WTC11 (cell line): ENCODE data around the gene NELL1. TPM values are rescaled to one million over a fixed set of nuclear protein-coding genes. Genes with fewer than 3 reads are reported as not detected.

ENCODE experiments used
- ATAC-seq: fragments of 200-7000 bp; cut with Tn5 transposase; 2 replicates; pipeline ENCODE4 v1.10.0; 2021; ENCODE audit warnings: mild to moderate bottlenecking, moderate library complexity
- CTCF ChIA-PET: fragments of 300-600 bp; sonication (Branson Sonifier 250); formaldehyde crosslinking; loops from one replicate; lab custom pipeline; 2021; ENCODE audit warnings: antibody characterized with exemption; lab: Charles Lee
- POLR2A ChIA-PET: fragments of 350-600 bp; sonication (Branson Sonifier 250); formaldehyde crosslinking; loops from one replicate; lab custom pipeline; 2021; ENCODE audit warnings: antibody characterized with exemption; lab: Charles Lee
- DNase-seq: peaks from one replicate; pipeline ENCODE4 v3.0.0; 2021; ENCODE audit warnings: low spot score
- H3K27ac Mint-ChIP-seq: 2 replicates; pipeline ENCODE4 v1.8.0; 2021; ENCODE audit warnings: mixed read lengths
- H3K27me3 Mint-ChIP-seq: 2 replicates; pipeline ENCODE4 v1.8.0; 2021; ENCODE audit warnings: low read depth, mild to moderate bottlenecking, moderate library complexity, mixed read lengths
- H3K36me3 Mint-ChIP-seq: 2 replicates; pipeline ENCODE4 v1.8.0; 2021; ENCODE audit warnings: mixed read lengths
- H3K4me1 Mint-ChIP-seq: 2 replicates; pipeline ENCODE4 v1.8.0; 2022; ENCODE audit warnings: mixed read lengths
- H3K4me3 Mint-ChIP-seq: 2 replicates; pipeline ENCODE4 v1.8.0; 2021; ENCODE audit warnings: mild to moderate bottlenecking, moderate library complexity, mixed read lengths
- H3K9me3 Mint-ChIP-seq: 2 replicates; pipeline ENCODE4 v1.8.0; 2021; ENCODE audit warnings: mixed read lengths
- GRHL2 ChIP-seq: fragments of 250-450 bp; sonication (Bioruptor Pico); IDR thresholded peaks from 2 replicates; pipeline ENCODE4 v1.8.0; 2022; ENCODE audit warnings: mild to moderate bottlenecking, moderate library complexity; ENCODE audit not compliant: insufficient replicate concordance, severe bottlenecking
- NR1H2 ChIP-seq: sonication (generic); formaldehyde crosslinking; IDR thresholded peaks from 2 replicates; pipeline ENCODE4 v1.9.0; 2021; ENCODE audit warnings: mild to moderate bottlenecking, moderate library complexity, missing genetic modification reagents
- PRRX2 ChIP-seq: fragments of 250-450 bp; sonication (Bioruptor Pico); IDR thresholded peaks from 2 replicates; pipeline ENCODE4 v1.8.0; 2021; ENCODE audit warnings: mild to moderate bottlenecking
- TCF7 ChIP-seq: sonication (generic); formaldehyde crosslinking; IDR thresholded peaks from 2 replicates; pipeline ENCODE4 v1.8.0; 2022; ENCODE audit warnings: mild to moderate bottlenecking, low read depth, missing genetic modification reagents, moderate library complexity
- TEAD1 ChIP-seq: sonication (generic); formaldehyde crosslinking; IDR thresholded peaks from 2 replicates; pipeline ENCODE4 v1.8.0; 2022; ENCODE audit warnings: mild to moderate bottlenecking, missing genetic modification reagents
- ZBTB21 ChIP-seq: sonication (generic); formaldehyde crosslinking; IDR thresholded peaks from 2 replicates; pipeline ENCODE4 v1.8.1; 2023; ENCODE audit warnings: mild to moderate bottlenecking, missing genetic modification reagents, borderline replicate concordance
- ZNF219 ChIP-seq: sonication (generic); formaldehyde crosslinking; IDR thresholded peaks from 2 replicates; pipeline ENCODE4 v1.8.0; 2023; ENCODE audit warnings: missing genetic modification reagents, mild to moderate bottlenecking, borderline replicate concordance
- ZNF317 ChIP-seq: sonication (generic); formaldehyde crosslinking; IDR thresholded peaks from 2 replicates; pipeline ENCODE4 v1.8.1; 2023; ENCODE audit warnings: low read depth, mild to moderate bottlenecking, moderate library complexity, missing genetic modification reagents, borderline replicate concordance
- ZNF423 ChIP-seq: fragments of 250-450 bp; sonication (Bioruptor Pico); IDR thresholded peaks from 2 replicates; pipeline ENCODE4 v2.1.2; 2022; ENCODE audit warnings: mild to moderate bottlenecking, moderate library complexity
- total RNA-seq: library from RNA; stranded (reverse); gene quantifications from 3 replicates; pipeline ENCODE4 v1.2.3, GENCODE V29; 2021
- TF ChIP-seq, protein P1 (sequence below): fragments of 250-450 bp; sonication (Bioruptor Pico); conservative IDR thresholded peaks from 2 replicates; pipeline ENCODE4 v1.9.0; 2021; ENCODE audit warnings: mild to moderate bottlenecking
- TF ChIP-seq, protein P2 (sequence below): sonication (generic); formaldehyde crosslinking; conservative IDR thresholded peaks from 2 replicates; pipeline ENCODE4 v1.8.1; 2022; ENCODE audit warnings: mild to moderate bottlenecking, missing genetic modification reagents
- TF ChIP-seq, protein P3 (sequence below): sonication (generic); formaldehyde crosslinking; IDR thresholded peaks from 2 replicates; pipeline ENCODE4 v1.8.0; 2023; ENCODE audit warnings: missing genetic modification reagents, mild to moderate bottlenecking, borderline replicate concordance
- TF ChIP-seq, protein P4 (sequence below): sonication (generic); formaldehyde crosslinking; IDR thresholded peaks from 2 replicates; pipeline ENCODE4 v1.8.1; 2023; ENCODE audit warnings: mild to moderate bottlenecking, missing genetic modification reagents, borderline replicate concordance
- TF ChIP-seq, protein P5 (sequence below): fragments of 250-450 bp; sonication (Bioruptor Pico); IDR thresholded peaks from 2 replicates; pipeline ENCODE4 v2.1.2; 2022; ENCODE audit warnings: mild to moderate bottlenecking, moderate library complexity

Gene NELL1
- total RNA-seq, 1 experiment from 2014 or later, result 1.8 TPM

DNA sequence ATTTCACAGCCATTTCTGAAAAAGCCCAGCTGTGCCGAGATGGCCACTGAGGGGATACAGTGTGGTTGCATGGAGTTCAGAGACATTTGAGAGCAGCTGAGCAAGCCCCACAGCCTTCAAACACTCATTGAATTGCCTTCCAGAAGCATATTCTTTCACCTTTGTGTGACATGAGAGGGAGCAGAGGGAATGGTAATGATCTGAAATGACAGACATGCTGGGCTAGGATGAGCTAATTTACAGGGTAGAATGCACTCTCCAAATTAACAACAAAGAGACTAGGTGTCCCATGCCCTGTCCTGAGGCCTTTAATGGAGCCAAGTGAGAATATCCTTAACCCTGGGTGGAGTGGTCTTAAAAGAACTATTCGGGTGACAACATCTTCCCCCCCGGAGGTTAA, 585.4 kb downstream of the NELL1 start:
- ChIA-PET CTCF (interaction anchor here (1.0 to 1.1 kb wide), 2 partner anchors 13 to 111 kb away, joined by 3 to 5 read pairs; no protein-coding TSS in a partner anchor), POLR2A (interaction anchor here (0.5 kb wide), 1 partner anchor 13 kb away, joined by 5 read pairs; no protein-coding TSS in a partner anchor)
- TF ChIP-seq NR1H2 (no peak), GRHL2 (no peak), TEAD1 (CRISPR knock-in tag) (no peak), ZNF219 (CRISPR knock-in tag) (no peak), TCF7 (no peak), ZNF423 (CRISPR knock-in tag) (no peak), PRRX2 (no peak), ZNF317 (CRISPR knock-in tag) (no peak), ZBTB21 (no peak)
- TF ChIP-seq, protein P1, sequence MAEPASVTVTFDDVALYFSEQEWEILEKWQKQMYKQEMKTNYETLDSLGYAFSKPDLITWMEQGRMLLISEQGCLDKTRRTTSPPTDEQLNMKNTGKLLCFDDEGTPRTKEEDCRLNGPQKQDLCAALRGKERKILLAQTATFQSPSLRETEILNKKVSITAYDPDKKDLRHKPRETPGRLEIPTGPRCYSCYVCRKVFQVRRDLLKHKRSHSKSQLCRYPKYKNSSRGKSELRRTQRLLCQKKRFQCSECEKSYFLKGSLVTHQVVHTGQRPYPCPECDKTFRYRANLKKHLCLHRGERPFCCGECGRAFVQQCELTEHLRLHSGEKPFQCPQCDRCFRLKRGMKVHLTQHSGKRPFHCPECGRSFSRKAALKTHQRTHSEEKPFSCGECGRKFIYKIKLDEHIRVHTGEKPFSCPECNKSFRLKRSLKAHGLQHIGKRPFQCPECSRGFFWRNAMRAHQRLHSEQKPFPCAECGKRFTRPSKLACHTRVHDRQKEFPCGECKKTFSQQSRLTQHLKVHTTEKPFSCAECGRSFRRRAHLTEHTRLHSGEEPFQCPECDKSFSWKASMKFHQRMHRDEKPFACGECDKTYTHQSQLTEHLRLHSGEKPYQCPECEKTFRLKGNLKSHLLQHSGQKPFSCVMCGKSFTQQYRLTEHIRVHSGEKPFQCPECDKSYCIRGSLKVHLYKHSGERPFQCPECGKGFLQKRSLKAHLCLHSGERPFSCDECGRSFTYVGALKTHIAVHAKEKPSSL (CRISPR knock-in tag), result no peak
- TF ChIP-seq, protein P2, sequence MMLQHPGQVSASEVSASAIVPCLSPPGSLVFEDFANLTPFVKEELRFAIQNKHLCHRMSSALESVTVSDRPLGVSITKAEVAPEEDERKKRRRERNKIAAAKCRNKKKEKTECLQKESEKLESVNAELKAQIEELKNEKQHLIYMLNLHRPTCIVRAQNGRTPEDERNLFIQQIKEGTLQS (CRISPR knock-in tag), result no peak
- TF ChIP-seq, protein P3, sequence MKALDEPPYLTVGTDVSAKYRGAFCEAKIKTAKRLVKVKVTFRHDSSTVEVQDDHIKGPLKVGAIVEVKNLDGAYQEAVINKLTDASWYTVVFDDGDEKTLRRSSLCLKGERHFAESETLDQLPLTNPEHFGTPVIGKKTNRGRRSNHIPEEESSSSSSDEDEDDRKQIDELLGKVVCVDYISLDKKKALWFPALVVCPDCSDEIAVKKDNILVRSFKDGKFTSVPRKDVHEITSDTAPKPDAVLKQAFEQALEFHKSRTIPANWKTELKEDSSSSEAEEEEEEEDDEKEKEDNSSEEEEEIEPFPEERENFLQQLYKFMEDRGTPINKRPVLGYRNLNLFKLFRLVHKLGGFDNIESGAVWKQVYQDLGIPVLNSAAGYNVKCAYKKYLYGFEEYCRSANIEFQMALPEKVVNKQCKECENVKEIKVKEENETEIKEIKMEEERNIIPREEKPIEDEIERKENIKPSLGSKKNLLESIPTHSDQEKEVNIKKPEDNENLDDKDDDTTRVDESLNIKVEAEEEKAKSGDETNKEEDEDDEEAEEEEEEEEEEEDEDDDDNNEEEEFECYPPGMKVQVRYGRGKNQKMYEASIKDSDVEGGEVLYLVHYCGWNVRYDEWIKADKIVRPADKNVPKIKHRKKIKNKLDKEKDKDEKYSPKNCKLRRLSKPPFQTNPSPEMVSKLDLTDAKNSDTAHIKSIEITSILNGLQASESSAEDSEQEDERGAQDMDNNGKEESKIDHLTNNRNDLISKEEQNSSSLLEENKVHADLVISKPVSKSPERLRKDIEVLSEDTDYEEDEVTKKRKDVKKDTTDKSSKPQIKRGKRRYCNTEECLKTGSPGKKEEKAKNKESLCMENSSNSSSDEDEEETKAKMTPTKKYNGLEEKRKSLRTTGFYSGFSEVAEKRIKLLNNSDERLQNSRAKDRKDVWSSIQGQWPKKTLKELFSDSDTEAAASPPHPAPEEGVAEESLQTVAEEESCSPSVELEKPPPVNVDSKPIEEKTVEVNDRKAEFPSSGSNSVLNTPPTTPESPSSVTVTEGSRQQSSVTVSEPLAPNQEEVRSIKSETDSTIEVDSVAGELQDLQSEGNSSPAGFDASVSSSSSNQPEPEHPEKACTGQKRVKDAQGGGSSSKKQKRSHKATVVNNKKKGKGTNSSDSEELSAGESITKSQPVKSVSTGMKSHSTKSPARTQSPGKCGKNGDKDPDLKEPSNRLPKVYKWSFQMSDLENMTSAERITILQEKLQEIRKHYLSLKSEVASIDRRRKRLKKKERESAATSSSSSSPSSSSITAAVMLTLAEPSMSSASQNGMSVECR, result no peak
- TF ChIP-seq, protein P4, sequence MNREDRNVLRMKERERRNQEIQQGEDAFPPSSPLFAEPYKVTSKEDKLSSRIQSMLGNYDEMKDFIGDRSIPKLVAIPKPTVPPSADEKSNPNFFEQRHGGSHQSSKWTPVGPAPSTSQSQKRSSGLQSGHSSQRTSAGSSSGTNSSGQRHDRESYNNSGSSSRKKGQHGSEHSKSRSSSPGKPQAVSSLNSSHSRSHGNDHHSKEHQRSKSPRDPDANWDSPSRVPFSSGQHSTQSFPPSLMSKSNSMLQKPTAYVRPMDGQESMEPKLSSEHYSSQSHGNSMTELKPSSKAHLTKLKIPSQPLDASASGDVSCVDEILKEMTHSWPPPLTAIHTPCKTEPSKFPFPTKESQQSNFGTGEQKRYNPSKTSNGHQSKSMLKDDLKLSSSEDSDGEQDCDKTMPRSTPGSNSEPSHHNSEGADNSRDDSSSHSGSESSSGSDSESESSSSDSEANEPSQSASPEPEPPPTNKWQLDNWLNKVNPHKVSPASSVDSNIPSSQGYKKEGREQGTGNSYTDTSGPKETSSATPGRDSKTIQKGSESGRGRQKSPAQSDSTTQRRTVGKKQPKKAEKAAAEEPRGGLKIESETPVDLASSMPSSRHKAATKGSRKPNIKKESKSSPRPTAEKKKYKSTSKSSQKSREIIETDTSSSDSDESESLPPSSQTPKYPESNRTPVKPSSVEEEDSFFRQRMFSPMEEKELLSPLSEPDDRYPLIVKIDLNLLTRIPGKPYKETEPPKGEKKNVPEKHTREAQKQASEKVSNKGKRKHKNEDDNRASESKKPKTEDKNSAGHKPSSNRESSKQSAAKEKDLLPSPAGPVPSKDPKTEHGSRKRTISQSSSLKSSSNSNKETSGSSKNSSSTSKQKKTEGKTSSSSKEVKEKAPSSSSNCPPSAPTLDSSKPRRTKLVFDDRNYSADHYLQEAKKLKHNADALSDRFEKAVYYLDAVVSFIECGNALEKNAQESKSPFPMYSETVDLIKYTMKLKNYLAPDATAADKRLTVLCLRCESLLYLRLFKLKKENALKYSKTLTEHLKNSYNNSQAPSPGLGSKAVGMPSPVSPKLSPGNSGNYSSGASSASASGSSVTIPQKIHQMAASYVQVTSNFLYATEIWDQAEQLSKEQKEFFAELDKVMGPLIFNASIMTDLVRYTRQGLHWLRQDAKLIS (CRISPR knock-in tag), result no peak
- TF ChIP-seq, protein P5, sequence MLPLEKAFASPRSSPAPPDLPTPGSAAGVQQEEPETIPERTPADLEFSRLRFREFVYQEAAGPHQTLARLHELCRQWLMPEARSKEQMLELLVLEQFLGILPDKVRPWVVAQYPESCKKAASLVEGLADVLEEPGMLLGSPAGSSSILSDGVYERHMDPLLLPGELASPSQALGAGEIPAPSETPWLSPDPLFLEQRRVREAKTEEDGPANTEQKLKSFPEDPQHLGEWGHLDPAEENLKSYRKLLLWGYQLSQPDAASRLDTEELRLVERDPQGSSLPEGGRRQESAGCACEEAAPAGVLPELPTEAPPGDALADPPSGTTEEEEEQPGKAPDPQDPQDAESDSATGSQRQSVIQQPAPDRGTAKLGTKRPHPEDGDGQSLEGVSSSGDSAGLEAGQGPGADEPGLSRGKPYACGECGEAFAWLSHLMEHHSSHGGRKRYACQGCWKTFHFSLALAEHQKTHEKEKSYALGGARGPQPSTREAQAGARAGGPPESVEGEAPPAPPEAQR (CRISPR knock-in tag), result no peak
- Mint-ChIP-seq H3K27me3 (no peaks in the 10 kb centered on the region), H3K9me3 (peaks cover 26% of the 10 kb centered on the region), H3K27ac (no peak overlapping the region; the same call in 1 of the 2 replicates), H3K36me3 (peaks cover 6% of the 10 kb centered on the region; the same call in 1 of the 2 replicates), H3K4me3 (no peak overlapping the region), H3K4me1 (peaks cover 31% of the 10 kb centered on the region)
- DNase-seq (no peak), ATAC-seq (no peak)
